HepG2 (cell line): ENCODE data around the gene KIR3DL3. TPM values are rescaled to one million over a fixed set of nuclear protein-coding genes. Genes with fewer than 3 reads are reported as not detected.

Source experiments
- ATAC-seq: fragments of 200-7000 bp; cut with Tn5 transposase; 3 replicates; pipeline ENCODE4 v1.9.1; 2020; ENCODE audit warnings: mild to moderate bottlenecking, moderate library complexity
- BruUV-seq: library from RNA; stranded (reverse); fragments of 400-500 nt; replicated peaks from 2 replicates; lab custom pipeline; 2021; lab: Mats Ljungman, UMichigan
- CTCF ChIA-PET: fragments of 300-600 bp; formaldehyde crosslinking; extraction: SDS; loops from one replicate; lab custom pipeline; 2021; ENCODE audit warnings: low total read pairs, inconsistent platforms, low intra/inter-chr PET ratio; lab: Yijun Ruan, JAX
- POLR2A ChIA-PET: fragments of 350-600 bp; sonication (Branson Sonifier 250); formaldehyde crosslinking; loops from one replicate; lab custom pipeline; 2020; ENCODE audit warnings: antibody characterized with exemption, inconsistent platforms; lab: Yijun Ruan, JAX
- DNase-seq: peaks from one replicate; pipeline ENCODE4 v3.0.0-alpha.2; 2015; ENCODE audit warnings: low spot score
- FAIRE-seq: peaks from 3 replicates; lab custom pipeline; 2011; peaks lifted over from hg19 to GRCh38; lab: Jason Lieb, UNC
- H2AFZ ChIP-seq: one replicate; pipeline ENCODE4 v1.6.1; 2011; ENCODE audit warnings: low read length, inconsistent platforms
- H3K27ac ChIP-seq: fragments of 300-600 bp; 3 replicates; pipeline ENCODE4 v1.8.0; 2011; ENCODE audit warnings: mixed run types, mild to moderate bottlenecking, mixed read lengths, low read length, inconsistent platforms; ENCODE audit not compliant: insufficient read depth; ENCODE audit errors: extremely low read length
- H3K27me3 ChIP-seq, 2 experiments: fragments of 200-600 bp in 1 of 2; 2 replicates in 1 of 2; 3 replicates in 1 of 2; pipeline versions ENCODE4 v1.6.0 to v1.8.0; 2011; ENCODE audit warnings: low read length in 2 of 2, mild to moderate bottlenecking in 2 of 2, moderate library complexity in 2 of 2, inconsistent platforms in 1 of 2; ENCODE audit not compliant: insufficient read depth in 2 of 2, control insufficient read depth in 1 of 2
- H3K36me3 ChIP-seq, 2 experiments: fragments of 200-600 bp in 1 of 2; replicated peaks in 1 of 2; 2 replicates in 1 of 2; 3 replicates in 1 of 2; pipeline versions ENCODE4 v1.5.1 to v1.8.0; 2011; ENCODE audit warnings: low read length in 2 of 2, inconsistent platforms in 1 of 2; ENCODE audit not compliant: insufficient read depth in 2 of 2, control insufficient read depth in 1 of 2
- H3K4me1 ChIP-seq: 2 replicates; pipeline ENCODE4 v1.5.1; 2012; ENCODE audit warnings: low read length, inconsistent platforms; ENCODE audit not compliant: insufficient read depth
- H3K4me2 ChIP-seq: 2 replicates; pipeline ENCODE4 v1.6.0; 2011; ENCODE audit warnings: low read depth, low read length, inconsistent platforms
- H3K4me3 ChIP-seq, 3 experiments: fragments of 200-600 bp in 1 of 3; sonication (generic), shearing (Covaris generic) in 1 of 3; replicated peaks in 1 of 3; 2 replicates each; pipeline ENCODE4 v1.5.1; 2011 to 2016; ENCODE audit warnings: low read length in 3 of 3, inconsistent platforms in 2 of 3, low read depth in 2 of 3, mild to moderate bottlenecking in 2 of 3, control low read depth in 1 of 3, mixed read lengths in 1 of 3; ENCODE audit not compliant: insufficient read depth in 1 of 3
- H3K79me2 ChIP-seq: one replicate; pipeline ENCODE4 v1.6.1; 2011; ENCODE audit warnings: low read length, inconsistent platforms; ENCODE audit not compliant: insufficient read depth
- H3K9ac ChIP-seq: 2 replicates; pipeline ENCODE4 v1.6.0; 2011; ENCODE audit warnings: mild to moderate bottlenecking, low read depth, low read length, inconsistent platforms; ENCODE audit not compliant: insufficient read depth
- H3K9me3 ChIP-seq: 2 replicates; pipeline ENCODE4 v1.5.1; 2012; ENCODE audit warnings: mild to moderate bottlenecking, low read length
- H4K20me1 ChIP-seq: 2 replicates; pipeline ENCODE4 v1.6.0; 2011; ENCODE audit warnings: inconsistent platforms, mild to moderate bottlenecking, low read length, moderate library complexity; ENCODE audit not compliant: insufficient read depth
- CBX5 ChIP-seq: sonication (generic); formaldehyde crosslinking; IDR thresholded peaks from 2 replicates; pipeline ENCODE4 v1.4.0; 2020; ENCODE audit warnings: missing genetic modification reagents, borderline replicate concordance
- HNRNPH1 ChIP-seq: fragments of 200-400 bp; formaldehyde crosslinking; optimal IDR thresholded peaks from 2 replicates; pipeline ENCODE3; 2017; ENCODE audit warnings: mild to moderate bottlenecking, low read depth, low read length
- SALL1 ChIP-seq: sonication (generic); formaldehyde crosslinking; IDR thresholded peaks from 2 replicates; pipeline ENCODE4 v1.8.0; 2022; ENCODE audit warnings: mild to moderate bottlenecking, missing genetic modification reagents
- ZNF350 ChIP-seq: sonication (generic); formaldehyde crosslinking; IDR thresholded peaks from 2 replicates; pipeline ENCODE4 v1.4.0; 2020; ENCODE audit warnings: mild to moderate bottlenecking, low read depth, missing genetic modification reagents, borderline replicate concordance
- WGBS: methylation state at CpG from one replicate; pipeline ENCODE4 v1.1.6; 2017; ENCODE audit warnings: low lambda C conversion rate; 5-methylcytosine and 5-hydroxymethylcytosine counted together
- in situ Hi-C: cut with HindIII; loops from 2 replicates; pipeline ENCODE4 v1.10.0; 2017; ENCODE audit warnings: low pct_unique_long_range_greater_than_20kb; ENCODE audit not compliant: extremely low pct_ligation_motif_present
- intact Hi-C: fragments of 100-400 bp; cut with micrococcal nuclease; formaldehyde crosslinking; loops from one replicate; pipeline ENCODE4 v1.10.0; 2022; ENCODE audit not compliant: unreplicated experiment
- polyA plus RNA-seq, 8 experiments: library from polyadenylated mRNA; depleted of rRNA in 3 of 8; stranded (reverse) in 7 of 8; unstranded in 1 of 8; fragments of >200 nt; fragmentation: Illumina TruSeq in 4 of 8; extraction: Trizol in 4 of 8; gene quantifications; 2 replicates each; pipeline versions ENCODE4 v1.2.1 to v1.2.3, GENCODE V29; 2011 to 2016; ENCODE audit warnings: low read depth in 4 of 8, missing spikeins in 1 of 8, mixed read lengths in 1 of 8; ENCODE audit not compliant: insufficient read depth in 1 of 8
- total RNA-seq, 5 experiments: library from RNA; depleted of rRNA; stranded (reverse); fragments of >200 nt; fragmentation: Illumina TruSeq; extraction: Trizol; gene quantifications; 2 replicates each; pipeline ENCODE4 v1.2.3, GENCODE V29; 2016; ENCODE audit warnings: low read depth in 1 of 5
- TF ChIP-seq, protein P1 (sequence below): sonication (generic); formaldehyde crosslinking; IDR thresholded peaks from 2 replicates; pipeline ENCODE4 v1.5.0; 2020; ENCODE audit warnings: mild to moderate bottlenecking, missing genetic modification reagents
- TF ChIP-seq, protein P2 (sequence below): IDR thresholded peaks from 2 replicates; pipeline ENCODE4 v1.6.1; 2016
- TF ChIP-seq, protein P3 (sequence below): fragments of 450-650 bp; IDR thresholded peaks from 2 replicates; pipeline ENCODE4 v1.6.1; 2017; ENCODE audit warnings: mild to moderate bottlenecking
- TF ChIP-seq, protein P4 (sequence below), 2 experiments: sonication (generic) in 1 of 2; formaldehyde crosslinking in 1 of 2; IDR thresholded peaks; 2 replicates each; pipeline versions ENCODE4 v1.4.0 to v1.6.1; 2018 to 2020; ENCODE audit warnings: missing genetic modification reagents in 2 of 2, borderline replicate concordance in 1 of 2, low read depth in 1 of 2, mild to moderate bottlenecking in 1 of 2, missing biosample characterization in 1 of 2

Gene KIR3DL3
- total and polyA plus RNA-seq, 2 of the 13 experiments (the other 11 are each of a cell fraction or from before 2014, with no cell fraction given): not detected

DNA sequence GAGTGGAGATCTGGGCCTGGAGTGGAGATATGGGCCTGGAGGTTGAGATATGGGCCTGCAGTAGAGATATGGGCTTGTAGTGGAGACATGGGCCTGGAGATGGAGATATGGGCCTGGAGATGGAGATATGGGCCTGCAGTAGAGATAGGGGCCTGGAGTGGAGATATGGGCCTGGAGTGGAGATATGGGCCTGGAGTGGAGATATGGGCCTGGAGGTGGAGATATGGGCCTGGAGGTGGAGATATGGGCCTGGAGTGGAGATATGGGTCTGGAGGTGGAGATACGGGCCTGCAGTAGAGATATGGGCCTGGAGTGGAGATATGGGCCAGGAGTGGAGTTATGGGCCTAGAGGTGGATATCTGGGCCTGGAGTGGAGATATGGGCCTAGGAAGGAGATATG is 14.5 kb downstream of the KIR3DL3 start:
- no peaks in the 10 kb centered on the region for H3K4me1 ChIP-seq
- no peak overlapping the region for H3K4me3 ChIP-seq
- in situ Hi-C loops (no loop called here), intact Hi-C loops (no loop called here)
- H3K36me3 ChIP-seq: no peaks in the 10 kb centered on the region
- CTCF ChIA-PET: no interaction called here
- POLR2A ChIA-PET: no interaction called here
- H3K9me3 ChIP-seq: no peaks in the 10 kb centered on the region
- WGBS: 6% methylated on average over 1 of the region's 1 CpG
- no peak overlapping the region for H3K27ac ChIP-seq
- no peak overlapping the region for H3K9ac ChIP-seq
- DNase-seq: no peak
- H4K20me1 ChIP-seq: no peaks in the 10 kb centered on the region
- H3K4me2 ChIP-seq: no peak overlapping the region
- no peak for ATAC-seq
- H3K27me3 ChIP-seq: no peaks in the 10 kb centered on the region; a peak in 1 of 5 replicates
- H2AFZ ChIP-seq: no peak overlapping the region
- no peaks in the 10 kb centered on the region for H3K79me2 ChIP-seq
- no peak for FAIRE-seq
- no TSS peak for BruUV-seq
- TF ChIP-seq CBX5 (no peak), ZNF350 (no peak), SALL1 (CRISPR knock-in tag) (no peak)

DNA sequence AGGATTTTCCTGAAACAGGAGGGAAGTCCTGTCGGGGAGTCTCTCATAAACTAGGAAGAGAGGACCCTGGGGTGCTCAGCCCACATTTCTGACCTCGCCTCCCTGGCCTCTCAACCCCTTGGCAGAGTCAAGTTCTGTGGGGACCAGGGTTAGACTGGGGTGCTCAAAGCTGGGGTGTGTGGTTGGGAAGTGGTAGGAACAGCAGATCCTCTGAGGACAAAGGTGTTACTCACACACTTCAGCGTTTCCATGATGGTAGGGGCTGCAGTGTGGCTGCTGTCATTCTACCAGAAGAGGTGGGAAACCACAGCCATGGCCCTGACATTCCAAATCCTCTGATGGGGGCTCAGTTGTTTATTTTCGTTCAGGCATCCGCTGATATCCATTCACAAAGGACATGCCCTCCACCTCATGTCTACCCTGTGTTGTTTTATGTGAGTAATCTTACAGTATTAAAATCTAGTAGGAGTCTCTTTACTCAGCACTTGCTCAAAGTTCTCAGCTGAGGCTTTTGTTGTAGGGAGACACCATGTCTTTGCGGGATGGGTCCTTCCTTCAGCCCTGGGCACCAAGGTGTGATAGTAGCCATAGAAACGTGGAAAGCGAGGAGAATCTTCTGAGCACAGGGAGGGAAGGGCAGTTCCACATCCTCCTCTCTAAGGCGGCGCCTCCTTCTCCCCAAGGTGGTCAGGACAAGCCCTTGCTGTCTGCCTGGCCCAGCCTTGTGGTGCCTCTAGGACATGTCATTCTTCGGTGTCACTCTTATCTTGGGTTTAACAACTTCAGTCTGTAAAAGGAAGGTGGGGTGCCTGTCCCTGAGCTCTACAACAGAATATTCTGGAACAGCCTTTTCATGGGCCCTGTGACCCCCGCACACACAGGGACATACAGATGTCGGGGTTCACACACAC is 15.6 kb downstream of the KIR3DL3 start:
- H2AFZ ChIP-seq: no peak overlapping the region
- ATAC-seq: no peak; the same call in 2 of the 3 replicates
- POLR2A ChIA-PET: no interaction called here
- H4K20me1 ChIP-seq: no peaks in the 10 kb centered on the region
- H3K4me2 ChIP-seq: no peak overlapping the region
- WGBS: 3% methylated on average over 12 of the region's 13 CpGs
- H3K36me3 ChIP-seq: no peaks in the 10 kb centered on the region
- no peaks in the 10 kb centered on the region for H3K79me2 ChIP-seq
- BruUV-seq: no TSS peak
- H3K4me3 ChIP-seq: no peak overlapping the region
- in situ Hi-C loops (no loop called here), intact Hi-C loops (no loop called here)
- no peaks in the 10 kb centered on the region for H3K4me1 ChIP-seq
- FAIRE-seq: no peak
- no peak overlapping the region for H3K9ac ChIP-seq
- H3K27me3 ChIP-seq: no peaks in the 10 kb centered on the region
- no peak overlapping the region for H3K27ac ChIP-seq
- no peak for DNase-seq
- CTCF ChIA-PET: no interaction called here
- no peaks in the 10 kb centered on the region for H3K9me3 ChIP-seq
- TF ChIP-seq, protein P1, sequence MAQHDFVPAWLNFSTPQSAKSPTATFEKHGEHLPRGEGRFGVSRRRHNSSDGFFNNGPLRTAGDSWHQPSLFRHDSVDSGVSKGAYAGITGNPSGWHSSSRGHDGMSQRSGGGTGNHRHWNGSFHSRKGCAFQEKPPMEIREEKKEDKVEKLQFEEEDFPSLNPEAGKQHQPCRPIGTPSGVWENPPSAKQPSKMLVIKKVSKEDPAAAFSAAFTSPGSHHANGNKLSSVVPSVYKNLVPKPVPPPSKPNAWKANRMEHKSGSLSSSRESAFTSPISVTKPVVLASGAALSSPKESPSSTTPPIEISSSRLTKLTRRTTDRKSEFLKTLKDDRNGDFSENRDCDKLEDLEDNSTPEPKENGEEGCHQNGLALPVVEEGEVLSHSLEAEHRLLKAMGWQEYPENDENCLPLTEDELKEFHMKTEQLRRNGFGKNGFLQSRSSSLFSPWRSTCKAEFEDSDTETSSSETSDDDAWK (CRISPR knock-in tag): no peak
- TF ChIP-seq, protein P2, sequence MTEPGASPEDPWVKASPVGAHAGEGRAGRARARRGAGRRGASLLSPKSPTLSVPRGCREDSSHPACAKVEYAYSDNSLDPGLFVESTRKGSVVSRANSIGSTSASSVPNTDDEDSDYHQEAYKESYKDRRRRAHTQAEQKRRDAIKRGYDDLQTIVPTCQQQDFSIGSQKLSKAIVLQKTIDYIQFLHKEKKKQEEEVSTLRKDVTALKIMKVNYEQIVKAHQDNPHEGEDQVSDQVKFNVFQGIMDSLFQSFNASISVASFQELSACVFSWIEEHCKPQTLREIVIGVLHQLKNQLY (CRISPR knock-in tag): no peak
- TF ChIP-seq HNRNPH1: no peak
- TF ChIP-seq, protein P3, sequence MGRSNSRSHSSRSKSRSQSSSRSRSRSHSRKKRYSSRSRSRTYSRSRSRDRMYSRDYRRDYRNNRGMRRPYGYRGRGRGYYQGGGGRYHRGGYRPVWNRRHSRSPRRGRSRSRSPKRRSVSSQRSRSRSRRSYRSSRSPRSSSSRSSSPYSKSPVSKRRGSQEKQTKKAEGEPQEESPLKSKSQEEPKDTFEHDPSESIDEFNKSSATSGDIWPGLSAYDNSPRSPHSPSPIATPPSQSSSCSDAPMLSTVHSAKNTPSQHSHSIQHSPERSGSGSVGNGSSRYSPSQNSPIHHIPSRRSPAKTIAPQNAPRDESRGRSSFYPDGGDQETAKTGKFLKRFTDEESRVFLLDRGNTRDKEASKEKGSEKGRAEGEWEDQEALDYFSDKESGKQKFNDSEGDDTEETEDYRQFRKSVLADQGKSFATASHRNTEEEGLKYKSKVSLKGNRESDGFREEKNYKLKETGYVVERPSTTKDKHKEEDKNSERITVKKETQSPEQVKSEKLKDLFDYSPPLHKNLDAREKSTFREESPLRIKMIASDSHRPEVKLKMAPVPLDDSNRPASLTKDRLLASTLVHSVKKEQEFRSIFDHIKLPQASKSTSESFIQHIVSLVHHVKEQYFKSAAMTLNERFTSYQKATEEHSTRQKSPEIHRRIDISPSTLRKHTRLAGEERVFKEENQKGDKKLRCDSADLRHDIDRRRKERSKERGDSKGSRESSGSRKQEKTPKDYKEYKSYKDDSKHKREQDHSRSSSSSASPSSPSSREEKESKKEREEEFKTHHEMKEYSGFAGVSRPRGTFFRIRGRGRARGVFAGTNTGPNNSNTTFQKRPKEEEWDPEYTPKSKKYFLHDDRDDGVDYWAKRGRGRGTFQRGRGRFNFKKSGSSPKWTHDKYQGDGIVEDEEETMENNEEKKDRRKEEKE: no peak
- TF ChIP-seq, protein P4, sequence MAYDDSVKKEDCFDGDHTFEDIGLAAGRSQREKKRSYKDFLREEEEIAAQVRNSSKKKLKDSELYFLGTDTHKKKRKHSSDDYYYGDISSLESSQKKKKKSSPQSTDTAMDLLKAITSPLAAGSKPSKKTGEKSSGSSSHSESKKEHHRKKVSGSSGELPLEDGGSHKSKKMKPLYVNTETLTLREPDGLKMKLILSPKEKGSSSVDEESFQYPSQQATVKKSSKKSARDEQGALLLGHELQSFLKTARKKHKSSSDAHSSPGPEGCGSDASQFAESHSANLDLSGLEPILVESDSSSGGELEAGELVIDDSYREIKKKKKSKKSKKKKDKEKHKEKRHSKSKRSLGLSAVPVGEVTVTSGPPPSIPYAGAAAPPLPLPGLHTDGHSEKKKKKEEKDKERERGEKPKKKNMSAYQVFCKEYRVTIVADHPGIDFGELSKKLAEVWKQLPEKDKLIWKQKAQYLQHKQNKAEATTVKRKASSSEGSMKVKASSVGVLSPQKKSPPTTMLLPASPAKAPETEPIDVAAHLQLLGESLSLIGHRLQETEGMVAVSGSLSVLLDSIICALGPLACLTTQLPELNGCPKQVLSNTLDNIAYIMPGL (CRISPR knock-in tag; IDR thresholded peaks at IDR 0.05; ENCODE audit: borderline replicate concordance in 1 of 2, low read depth in 1 of 2): no peak
